GM19328 (cell line): Measurements from ENCODE around the gene RPS6KA2.
"Not testable (repeated sequence)": the region's sequence is repeated elsewhere in the genome, so short reads cannot be mapped to it uniquely, and the experiment has no call there.

ENCODE experiments used
- ATAC-seq: cut with Tn5 transposase; IDR thresholded peaks from one replicate; pipeline ENCODE4 v1.9.1; 2021; ENCODE audit warnings: mild to moderate bottlenecking, moderate library complexity; ENCODE audit not compliant: unreplicated experiment

The RPS6KA2 gene

GRCh38 chr6:166538297-166539010 lies 88.6 kb downstream of the RPS6KA2 start:
- ATAC-seq: no peak

- no peak for ATAC-seq
Measured at GRCh38 chr6:166534658-166535406, 92.2 kb downstream of the RPS6KA2 start.

GRCh38 chr6:166533205-166533824 lies 93.7 kb downstream of the RPS6KA2 start:
- no peak for ATAC-seq

GRCh38 chr6:166532302-166532701 lies 94.7 kb downstream of the RPS6KA2 start:
- no peak for ATAC-seq

GRCh38 chr6:166530211-166531095 lies 96.6 kb downstream of the RPS6KA2 start:
- ATAC-seq: no peak

GRCh38 chr6:166529586-166529985 lies 97.5 kb downstream of the RPS6KA2 start:
- ATAC-seq: no peak

- ATAC-seq: not testable (repeated sequence)
Measured at GRCh38 chr6:166529058-166529457, 98.0 kb downstream of the RPS6KA2 start.

GRCh38 chr6:166527849-166528248 lies 99.2 kb downstream of the RPS6KA2 start:
- ATAC-seq: no peak

- ATAC-seq: no peak
Measured at GRCh38 chr6:166526937-166527336, 100.1 kb downstream of the RPS6KA2 start.

- ATAC-seq: no peak
Measured at GRCh38 chr6:166525567-166525966, 101.5 kb downstream of the RPS6KA2 start.

GRCh38 chr6:166523782-166524559 lies 103.1 kb downstream of the RPS6KA2 start:
- ATAC-seq: no peak

GRCh38 chr6:166520905-166521834 lies 105.9 kb downstream of the RPS6KA2 start:
- no peak for ATAC-seq

- no peak for ATAC-seq
Measured at GRCh38 chr6:166516251-166516884, 110.7 kb downstream of the RPS6KA2 start.

- no peak for ATAC-seq
Measured at GRCh38 chr6:166515072-166515810, 111.8 kb downstream of the RPS6KA2 start.

GRCh38 chr6:166514196-166514595 lies 112.9 kb downstream of the RPS6KA2 start:
- ATAC-seq: no peak

- peak; percentile 96 for ATAC-seq
Measured at GRCh38 chr6:166512567-166512966, 114.5 kb downstream of the RPS6KA2 start.

GRCh38 chr6:166511316-166511715 lies 115.7 kb downstream of the RPS6KA2 start:
- no peak for ATAC-seq

- ATAC-seq: no peak
Measured at GRCh38 chr6:166509193-166509592, 117.9 kb downstream of the RPS6KA2 start.
